Limb (tissue), 2 donors: ENCODE results near the gene TSEN15.
"Not testable (repeated sequence)": the region's sequence is repeated elsewhere in the genome, so short reads cannot be mapped to it uniquely, and the experiment has no call there.

Experiments used
- DNase-seq, 2 donors: peaks; one replicate each; pipeline ENCODE4 v3.0.0-alpha.2; 2016; ENCODE audit errors: extremely low spot score in 2 of 2

The TSEN15 gene

GRCh38 chr1:184053881-184054280 lies 2.4 kb downstream of the TSEN15 start:
- DNase-seq: no peak

- no peak for DNase-seq
These were observed 5.5 kb downstream of the TSEN15 start for GRCh38 chr1:184056921-184057555.

GRCh38 chr1:184059887-184060286 lies 8.4 kb downstream of the TSEN15 start:
- DNase-seq: no peak

- no peak for DNase-seq
These were observed 8.8 kb downstream of the TSEN15 start for GRCh38 chr1:184060316-184060715.

- no peak for DNase-seq
These were observed 10.0 kb downstream of the TSEN15 start for GRCh38 chr1:184061396-184062003.

GRCh38 chr1:184062640-184063286 lies 11.2 kb downstream of the TSEN15 start:
- DNase-seq: no peak

- no peak for DNase-seq
These were observed 14.0 kb downstream of the TSEN15 start for GRCh38 chr1:184065559-184065958.

GRCh38 chr1:184068354-184068753 lies 16.8 kb downstream of the TSEN15 start:
- no peak for DNase-seq

GRCh38 chr1:184069675-184070074 lies 18.1 kb downstream of the TSEN15 start:
- no peak for DNase-seq

GRCh38 chr1:184072376-184072775 lies 20.8 kb downstream of the TSEN15 start:
- no peak for DNase-seq

GRCh38 chr1:184074383-184074782 lies 22.9 kb downstream of the TSEN15 start:
- DNase-seq: no peak

GRCh38 chr1:184075055-184076029 lies 23.8 kb downstream of the TSEN15 start:
- DNase-seq: peak in 1 of 2 donors; percentile 87

GRCh38 chr1:184078564-184079249 lies 27.2 kb downstream of the TSEN15 start:
- DNase-seq: peak; percentile 51 to 93

- DNase-seq: no peak
These were observed 28.8 kb downstream of the TSEN15 start for GRCh38 chr1:184080309-184080708.

GRCh38 chr1:184082541-184083415 lies 31.2 kb downstream of the TSEN15 start:
- DNase-seq: peak in 1 of 2 donors; percentile 40

- DNase-seq: no peak
These were observed 34.1 kb downstream of the TSEN15 start for GRCh38 chr1:184085667-184086066.

GRCh38 chr1:184088037-184088436 lies 36.5 kb downstream of the TSEN15 start:
- DNase-seq: no peak

GRCh38 chr1:184093071-184093470 lies 41.5 kb downstream of the TSEN15 start:
- DNase-seq: no peak

GRCh38 chr1:184096005-184096404 lies 44.5 kb downstream of the TSEN15 start:
- no peak for DNase-seq

GRCh38 chr1:184096580-184096979 lies 45.0 kb downstream of the TSEN15 start:
- not testable (repeated sequence) for DNase-seq
